ENCODE results near the gene RAVER2.
"Not testable (repeated sequence)": the region's sequence is repeated elsewhere in the genome, so short reads cannot be mapped to it uniquely, and the experiment has no call there.

Gene RAVER2

GRCh38 chr1:64702670-64703069 lies 42.2 kb upstream of the RAVER2 start:
- not testable (repeated sequence) for H2BK5ac ChIP-seq (ENCODE audit: low read length); H2AK5ac ChIP-seq (ENCODE audit: low read length); H3K9ac ChIP-seq (ENCODE audit: low read length); H3K23ac ChIP-seq (ENCODE audit: low read length); H3K4me3 ChIP-seq (ENCODE audit: low read length); H2BK120ac ChIP-seq (ENCODE audit: low read depth, low read length); H3K79me2 ChIP-seq (ENCODE audit: control insufficient read depth, insufficient read depth, low read length); H3K4ac ChIP-seq (ENCODE audit: low read depth, low read length); H4K8ac ChIP-seq (ENCODE audit: low read depth, low read length); H4K5ac ChIP-seq (ENCODE audit: low read length); H3K27me3 ChIP-seq (ENCODE audit: insufficient read depth, low read length, poor library complexity); H2BK15ac ChIP-seq (replicated peaks; ENCODE audit: low read depth); H3K56ac ChIP-seq (ENCODE audit: low read length); DNase-seq; H3K4me2 ChIP-seq (ENCODE audit: low read length); H3K18ac ChIP-seq (ENCODE audit: low read length); H3K27ac ChIP-seq (ENCODE audit: low read depth, low read length); H3K36me3 ChIP-seq (ENCODE audit: control insufficient read depth, insufficient read depth, low read length); H3K4me1 ChIP-seq (ENCODE audit: control insufficient read depth, low read depth, low read length); H3K79me1 ChIP-seq (ENCODE audit: low read length)
- WGBS (ENCODE audit: extremely low coverage, insufficient coverage, low lambda C conversion rate): no CpG with 5 or more reads among the region's 3 CpGs

- no peak overlapping the region for H2BK5ac ChIP-seq (ENCODE audit: low read length)
- no peak overlapping the region for H3K4me3 ChIP-seq (ENCODE audit: low read length)
Measured at GRCh38 chr1:64703600-64703999, 41.3 kb upstream of the RAVER2 start.

GRCh38 chr1:64705591-64705990 lies 39.3 kb upstream of the RAVER2 start:
- no peak overlapping the region for H3K4ac ChIP-seq (ENCODE audit: low read depth, low read length)
- H3K27ac ChIP-seq (ENCODE audit: low read depth, low read length): no peak overlapping the region
- H2BK15ac ChIP-seq (replicated peaks; ENCODE audit: low read depth): no peak overlapping the region
- H2AK5ac ChIP-seq (ENCODE audit: low read length): no peak overlapping the region
- H3K9ac ChIP-seq (ENCODE audit: low read length): no peak overlapping the region
- H2BK120ac ChIP-seq (ENCODE audit: low read depth, low read length): no peak overlapping the region
- H2BK5ac ChIP-seq (ENCODE audit: low read length): no peak overlapping the region
- H3K79me1 ChIP-seq (ENCODE audit: low read length): no peaks in the 10 kb centered on the region
- no peak for DNase-seq
- H3K56ac ChIP-seq (ENCODE audit: low read length): no peak overlapping the region
- WGBS (ENCODE audit: extremely low coverage, insufficient coverage, low lambda C conversion rate): 100% methylated on average over 1 of the region's 1 CpG
- H3K4me3 ChIP-seq (ENCODE audit: low read length): no peak overlapping the region
- no peaks in the 10 kb centered on the region for H3K4me1 ChIP-seq (ENCODE audit: control insufficient read depth, low read depth, low read length)
- no peak overlapping the region for H3K4me2 ChIP-seq (ENCODE audit: low read length)
- no peak overlapping the region for H4K5ac ChIP-seq (ENCODE audit: low read length)
- H4K8ac ChIP-seq (ENCODE audit: low read depth, low read length): no peak overlapping the region
- H3K23ac ChIP-seq (ENCODE audit: low read length): no peak overlapping the region
- no peaks in the 10 kb centered on the region for H3K79me2 ChIP-seq (ENCODE audit: control insufficient read depth, insufficient read depth, low read length)
- H3K27me3 ChIP-seq (ENCODE audit: insufficient read depth, low read length, poor library complexity): no peaks in the 10 kb centered on the region
- no peak overlapping the region for H3K18ac ChIP-seq (ENCODE audit: low read length)
- no peaks in the 10 kb centered on the region for H3K36me3 ChIP-seq (ENCODE audit: control insufficient read depth, insufficient read depth, low read length)

More at GRCh38 chr1:64703600-64703999, 41.3 kb upstream of the RAVER2 start:
- Histone ChIP-seq H3K4me2 (ENCODE audit: low read length) (no peak overlapping the region), H3K79me2 (ENCODE audit: control insufficient read depth, insufficient read depth, low read length) (no peaks in the 10 kb centered on the region), H3K56ac (ENCODE audit: low read length) (no peak overlapping the region), H3K4me1 (ENCODE audit: control insufficient read depth, low read depth, low read length) (no peaks in the 10 kb centered on the region), H3K27me3 (ENCODE audit: insufficient read depth, low read length, poor library complexity) (no peaks in the 10 kb centered on the region), H3K9ac (ENCODE audit: low read length) (no peak overlapping the region), H3K79me1 (ENCODE audit: low read length) (no peaks in the 10 kb centered on the region), H2BK15ac (replicated peaks; ENCODE audit: low read depth) (no peak overlapping the region), H3K4ac (ENCODE audit: low read depth, low read length) (no peak overlapping the region), H2AK5ac (ENCODE audit: low read length) (no peak overlapping the region), H4K8ac (ENCODE audit: low read depth, low read length) (no peak overlapping the region), H3K18ac (ENCODE audit: low read length) (no peak overlapping the region), H3K27ac (ENCODE audit: low read depth, low read length) (no peak overlapping the region), H3K36me3 (ENCODE audit: control insufficient read depth, insufficient read depth, low read length) (no peaks in the 10 kb centered on the region), H3K23ac (ENCODE audit: low read length) (no peak overlapping the region), H4K5ac (ENCODE audit: low read length) (no peak overlapping the region), H2BK120ac (ENCODE audit: low read depth, low read length) (no peak overlapping the region)
- WGBS (ENCODE audit: extremely low coverage, insufficient coverage, low lambda C conversion rate): no CpG with 5 or more reads among the region's 2 CpGs
- DNase-seq: no peak

- H3K79me2 ChIP-seq (ENCODE audit: control insufficient read depth, insufficient read depth, low read length): no peaks in the 10 kb centered on the region
- WGBS (ENCODE audit: extremely low coverage, insufficient coverage, low lambda C conversion rate): no CpG with 5 or more reads among the region's 1 CpG
- H3K36me3 ChIP-seq (ENCODE audit: control insufficient read depth, insufficient read depth, low read length): no peaks in the 10 kb centered on the region
- H2AK5ac ChIP-seq (ENCODE audit: low read length): no peak overlapping the region
- H3K23ac ChIP-seq (ENCODE audit: low read length): no peak overlapping the region
- no peaks in the 10 kb centered on the region for H3K4me1 ChIP-seq (ENCODE audit: control insufficient read depth, low read depth, low read length)
- DNase-seq: no peak
- H3K27me3 ChIP-seq (ENCODE audit: insufficient read depth, low read length, poor library complexity): no peaks in the 10 kb centered on the region
- H4K5ac ChIP-seq (ENCODE audit: low read length): no peak overlapping the region
- no peaks in the 10 kb centered on the region for H3K79me1 ChIP-seq (ENCODE audit: low read length)
- H4K8ac ChIP-seq (ENCODE audit: low read depth, low read length): no peak overlapping the region
- H2BK5ac ChIP-seq (ENCODE audit: low read length): no peak overlapping the region
- no peak overlapping the region for H3K27ac ChIP-seq (ENCODE audit: low read depth, low read length)
- H2BK15ac ChIP-seq (replicated peaks; ENCODE audit: low read depth): no peak overlapping the region
- H3K18ac ChIP-seq (ENCODE audit: low read length): no peak overlapping the region
- H3K4ac ChIP-seq (ENCODE audit: low read depth, low read length): no peak overlapping the region
- no peak overlapping the region for H3K56ac ChIP-seq (ENCODE audit: low read length)
- H3K4me2 ChIP-seq (ENCODE audit: low read length): no peak overlapping the region
- H3K4me3 ChIP-seq (ENCODE audit: low read length): no peak overlapping the region
- no peak overlapping the region for H3K9ac ChIP-seq (ENCODE audit: low read length)
- no peak overlapping the region for H2BK120ac ChIP-seq (ENCODE audit: low read depth, low read length)
Measured at GRCh38 chr1:64711266-64711665, 33.6 kb upstream of the RAVER2 start.

GRCh38 chr1:64712049-64712448 lies 32.8 kb upstream of the RAVER2 start:
- no peak overlapping the region for H2BK120ac ChIP-seq (ENCODE audit: low read depth, low read length)
- no peak overlapping the region for H3K23ac ChIP-seq (ENCODE audit: low read length)
- H3K56ac ChIP-seq (ENCODE audit: low read length): no peak overlapping the region
- H2AK5ac ChIP-seq (ENCODE audit: low read length): no peak overlapping the region
- DNase-seq: no peak
- no peaks in the 10 kb centered on the region for H3K4me1 ChIP-seq (ENCODE audit: control insufficient read depth, low read depth, low read length)
- H3K4me2 ChIP-seq (ENCODE audit: low read length): no peak overlapping the region
- H3K4me3 ChIP-seq (ENCODE audit: low read length): no peak overlapping the region
- no peaks in the 10 kb centered on the region for H3K79me2 ChIP-seq (ENCODE audit: control insufficient read depth, insufficient read depth, low read length)
- no peaks in the 10 kb centered on the region for H3K79me1 ChIP-seq (ENCODE audit: low read length)
- H3K18ac ChIP-seq (ENCODE audit: low read length): no peak overlapping the region
- H3K9ac ChIP-seq (ENCODE audit: low read length): no peak overlapping the region
- H4K8ac ChIP-seq (ENCODE audit: low read depth, low read length): no peak overlapping the region
- WGBS (ENCODE audit: extremely low coverage, insufficient coverage, low lambda C conversion rate): no CpG with 5 or more reads among the region's 2 CpGs
- H2BK15ac ChIP-seq (replicated peaks; ENCODE audit: low read depth): no peak overlapping the region
- no peak overlapping the region for H4K5ac ChIP-seq (ENCODE audit: low read length)
- no peak overlapping the region for H3K4ac ChIP-seq (ENCODE audit: low read depth, low read length)
- no peak overlapping the region for H2BK5ac ChIP-seq (ENCODE audit: low read length)
- H3K27me3 ChIP-seq (ENCODE audit: insufficient read depth, low read length, poor library complexity): no peaks in the 10 kb centered on the region
- H3K36me3 ChIP-seq (ENCODE audit: control insufficient read depth, insufficient read depth, low read length): no peaks in the 10 kb centered on the region
- H3K27ac ChIP-seq (ENCODE audit: low read depth, low read length): no peak overlapping the region

GRCh38 chr1:64715186-64715585 lies 29.7 kb upstream of the RAVER2 start:
- Histone ChIP-seq H3K9ac (ENCODE audit: low read length) (no peak overlapping the region), H2AK5ac (ENCODE audit: low read length) (no peak overlapping the region), H3K27ac (ENCODE audit: low read depth, low read length) (no peak overlapping the region), H3K4ac (ENCODE audit: low read depth, low read length) (no peak overlapping the region), H3K18ac (ENCODE audit: low read length) (no peak overlapping the region), H3K79me2 (ENCODE audit: control insufficient read depth, insufficient read depth, low read length) (no peaks in the 10 kb centered on the region), H3K56ac (ENCODE audit: low read length) (no peak overlapping the region), H3K36me3 (ENCODE audit: control insufficient read depth, insufficient read depth, low read length) (no peaks in the 10 kb centered on the region), H2BK5ac (ENCODE audit: low read length) (no peak overlapping the region), H3K79me1 (ENCODE audit: low read length) (no peaks in the 10 kb centered on the region), H4K5ac (ENCODE audit: low read length) (no peak overlapping the region), H3K27me3 (ENCODE audit: insufficient read depth, low read length, poor library complexity) (no peaks in the 10 kb centered on the region), H2BK120ac (ENCODE audit: low read depth, low read length) (no peak overlapping the region), H3K4me2 (ENCODE audit: low read length) (no peak overlapping the region), H3K4me1 (ENCODE audit: control insufficient read depth, low read depth, low read length) (no peaks in the 10 kb centered on the region), H4K8ac (ENCODE audit: low read depth, low read length) (no peak overlapping the region), H3K23ac (ENCODE audit: low read length) (no peak overlapping the region), H3K4me3 (ENCODE audit: low read length) (no peak overlapping the region), H2BK15ac (replicated peaks; ENCODE audit: low read depth) (no peak overlapping the region)
- no CpG with 5 or more reads among the region's 2 CpGs for WGBS (ENCODE audit: extremely low coverage, insufficient coverage, low lambda C conversion rate)
- DNase-seq: no peak

All from mesendoderm (in vitro differentiated cells).